Natural killer cell treated with Interleukin-12 subunit alpha and Interleukin-12 subunit beta and Interleukin-15 and Interleukin-18, amount 100 ng/mL, for 72 hours (primary cell): ENCODE measurements around the gene LIN7B. TPM values are rescaled to one million over a fixed set of nuclear protein-coding genes. Genes with fewer than 3 reads are reported as not detected.
A peak's percentile ranks its signal among the peaks of the same experiment; 100 is the strongest.

Source experiments
- ATAC-seq, 2 donors: fragments of 150-1000 bp; cut with Tn5 transposase in 1 of 2; sonication (Bioruptor Pico), chemical (Tn5 transposase) in 1 of 2; 2 replicates each; pipeline ENCODE4 v1.10.0; 2021
- DNase-seq: peaks from one replicate; pipeline ENCODE4 v3.0.0; 2022; ENCODE audit warnings: low spot score
- H3K27ac Mint-ChIP-seq, 2 donors: 1 replicate in 1 of 2; 2 replicates in 1 of 2; pipeline ENCODE4 v1.8.0; 2022; ENCODE audit warnings: mixed read lengths in 2 of 2, mild to moderate bottlenecking in 1 of 2, moderate library complexity in 1 of 2
- H3K27me3 Mint-ChIP-seq, 2 donors: 1 replicate in 1 of 2; 2 replicates in 1 of 2; pipeline ENCODE4 v1.8.0; 2022; ENCODE audit warnings: mixed read lengths in 2 of 2
- H3K36me3 Mint-ChIP-seq: one replicate; pipeline ENCODE4 v1.8.0; 2022; ENCODE audit warnings: mixed read lengths
- H3K4me1 Mint-ChIP-seq, 2 donors: 1 replicate in 1 of 2; 2 replicates in 1 of 2; pipeline ENCODE4 v1.8.0; 2022; ENCODE audit warnings: low read depth in 2 of 2, mixed read lengths in 2 of 2, mild to moderate bottlenecking in 1 of 2
- H3K4me3 Mint-ChIP-seq: one replicate; pipeline ENCODE4 v1.8.0; 2022; ENCODE audit warnings: mixed read lengths
- H3K9me3 Mint-ChIP-seq: 2 replicates; pipeline ENCODE4 v1.8.0; 2022; ENCODE audit warnings: mixed read lengths
- total RNA-seq, 2 donors: library from RNA; stranded (reverse); gene quantifications; one replicate each; pipeline ENCODE4 v1.2.3, GENCODE V29; 2022

The LIN7B gene
- total RNA-seq, 2 donors from 2014 or later: 6.0 to 6.1 TPM

DNA sequence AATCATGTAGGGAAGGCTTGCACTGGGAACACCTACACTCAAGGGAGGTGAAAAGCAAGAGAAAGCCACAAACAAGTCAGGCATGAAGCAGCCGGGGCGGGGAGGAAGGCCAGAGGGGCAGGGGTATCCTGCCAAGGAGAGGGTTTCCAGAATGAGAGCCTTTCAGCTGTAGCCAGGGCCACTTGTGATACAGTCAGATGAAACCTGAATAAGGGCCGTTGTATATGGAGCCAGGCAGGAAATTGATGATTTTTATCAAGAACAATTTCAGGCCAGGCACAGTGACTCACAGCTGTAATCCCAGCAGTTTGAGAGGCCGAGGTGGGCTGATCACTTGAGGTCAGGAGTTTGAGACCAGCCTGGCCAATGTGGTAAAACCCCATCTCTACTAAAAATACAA, 47.8 kb downstream of the LIN7B start:
- ATAC-seq (no peak), DNase-seq (no peak)
- Mint-ChIP-seq H3K27ac (no peak overlapping the region), H3K27me3 (peaks cover 22 to 43% of the 10 kb centered on the region in 2 donors), H3K36me3 (no peaks in the 10 kb centered on the region), H3K9me3 (no peaks in the 10 kb centered on the region), H3K4me1 (peaks cover 4 to 7% of the 10 kb centered on the region in 2 donors), H3K4me3 (no peak overlapping the region)

- H3K4me3 Mint-ChIP-seq: no peak overlapping the region
- H3K36me3 Mint-ChIP-seq: no peaks in the 10 kb centered on the region
- H3K9me3 Mint-ChIP-seq: no peaks in the 10 kb centered on the region
- peaks cover 9 to 19% of the 10 kb centered on the region in 2 donors for H3K27me3 Mint-ChIP-seq
- H3K27ac Mint-ChIP-seq: no peak overlapping the region
- no peak for DNase-seq
- no peaks in the 10 kb centered on the region for H3K4me1 Mint-ChIP-seq
- no peak for ATAC-seq
Observed at GRCh38 chr19:49165111-49165750, 51.1 kb downstream of the LIN7B start.

GRCh38 chr19:49165865-49166301, 51.7 kb downstream of the LIN7B start:
- DNase-seq (no peak), ATAC-seq (peak in 1 of 2 donors; percentile 49)
- no peaks in the 10 kb centered on the region for H3K36me3 Mint-ChIP-seq
- no peak overlapping the region for H3K4me3 Mint-ChIP-seq
- H3K4me1 Mint-ChIP-seq: no peaks in the 10 kb centered on the region
- peaks cover 7 to 13% of the 10 kb centered on the region in 2 donors for H3K27me3 Mint-ChIP-seq
- no peaks in the 10 kb centered on the region for H3K9me3 Mint-ChIP-seq
- no peak overlapping the region for H3K27ac Mint-ChIP-seq

- ATAC-seq (no peak), DNase-seq (no peak)
- no peaks in the 10 kb centered on the region for H3K36me3 Mint-ChIP-seq
- no peaks in the 10 kb centered on the region for H3K4me1 Mint-ChIP-seq
- peaks cover 5 to 9% of the 10 kb centered on the region in 2 donors for H3K27me3 Mint-ChIP-seq
- no peak overlapping the region for H3K27ac Mint-ChIP-seq
- H3K4me3 Mint-ChIP-seq: no peak overlapping the region
- H3K9me3 Mint-ChIP-seq: no peaks in the 10 kb centered on the region
Observed at GRCh38 chr19:49167857-49168409, 53.8 kb downstream of the LIN7B start.

Other genes with a start within 250 kb of the LIN7B start
- 1 to 10 TPM; 3.8 to 5.4 TPM for gene PLEKHA4, start 245.8 kb upstream of the LIN7B start, total RNA-seq
- 100 to 1,000 TPM in 1 of 2 donors, 10 to 100 TPM in 1; 74.1 to 111 TPM for gene PPP1R15A, start 241.9 kb upstream of the LIN7B start, total RNA-seq
- gene TULP2, start 215.6 kb upstream of the LIN7B start, total RNA-seq: not detected
- gene NUCB1, start 214.1 kb upstream of the LIN7B start, total RNA-seq: 100 to 1,000 TPM; 213 to 270 TPM
- gene DHDH, start 180.7 kb upstream of the LIN7B start, total RNA-seq: under 1 TPM in 1 of 2 donors, not detected in 1; 0.43 TPM
- 100 to 1,000 TPM; 203 to 305 TPM for gene BAX, start 159.5 kb upstream of the LIN7B start, total RNA-seq
- 1,000 to 10,000 TPM; 1,643 to 2,467 TPM for gene FTL, start 149.1 kb upstream of the LIN7B start, total RNA-seq
- gene GYS1, start 121.1 kb upstream of the LIN7B start, total RNA-seq: 100 to 1,000 TPM in 1 of 2 donors, 10 to 100 TPM in 1; 85.7 to 119 TPM
- gene RUVBL2, start 120.5 kb upstream of the LIN7B start, total RNA-seq: 100 to 1,000 TPM; 101 to 173 TPM
- not detected for gene LHB, start 97.3 kb upstream of the LIN7B start, total RNA-seq
- gene CGB3, start 90.0 kb upstream of the LIN7B start, total RNA-seq: not detected
- not detected for gene CGB2, start 82.5 kb upstream of the LIN7B start, total RNA-seq
- not detected for gene CGB1, start 77.5 kb upstream of the LIN7B start, total RNA-seq
- gene CGB5, start 70.5 kb upstream of the LIN7B start, total RNA-seq: not detected
- gene CGB8, start 65.3 kb upstream of the LIN7B start, total RNA-seq: not detected
- not detected for gene CGB7, start 56.6 kb upstream of the LIN7B start, total RNA-seq
- not detected for gene NTF4, start 49.6 kb upstream of the LIN7B start, total RNA-seq
- gene KCNA7, start 41.7 kb upstream of the LIN7B start, total RNA-seq: not detected
- gene SNRNP70, start 28.9 kb upstream of the LIN7B start, total RNA-seq: 100 to 1,000 TPM; 185 to 346 TPM
- 1 to 10 TPM in 1 of 2 donors, under 1 TPM in 1; 0.95 to 2.9 TPM for gene C19orf73, start 4.8 kb downstream of the LIN7B start, total RNA-seq
- 10 to 100 TPM in 1 of 2 donors, 1 to 10 TPM in 1; 7.0 to 11.3 TPM for gene PPFIA3, start 5.2 kb downstream of the LIN7B start, total RNA-seq
- not detected for gene HRC, start 41.0 kb downstream of the LIN7B start, total RNA-seq
- gene TRPM4, start 43.4 kb downstream of the LIN7B start, total RNA-seq: not detected
- 1 to 10 TPM; 4.2 to 5.3 TPM for gene SLC6A16, start 210.8 kb downstream of the LIN7B start, total RNA-seq
- gene CD37, start 221.0 kb downstream of the LIN7B start, total RNA-seq: 100 to 1,000 TPM; 102 to 122 TPM
- not detected for gene TEAD2, start 248.0 kb downstream of the LIN7B start, total RNA-seq
- gene DKKL1, start 249.5 kb downstream of the LIN7B start, total RNA-seq: not detected